ENCODE measurements around the gene COQ8A.

The COQ8A gene

DNA sequence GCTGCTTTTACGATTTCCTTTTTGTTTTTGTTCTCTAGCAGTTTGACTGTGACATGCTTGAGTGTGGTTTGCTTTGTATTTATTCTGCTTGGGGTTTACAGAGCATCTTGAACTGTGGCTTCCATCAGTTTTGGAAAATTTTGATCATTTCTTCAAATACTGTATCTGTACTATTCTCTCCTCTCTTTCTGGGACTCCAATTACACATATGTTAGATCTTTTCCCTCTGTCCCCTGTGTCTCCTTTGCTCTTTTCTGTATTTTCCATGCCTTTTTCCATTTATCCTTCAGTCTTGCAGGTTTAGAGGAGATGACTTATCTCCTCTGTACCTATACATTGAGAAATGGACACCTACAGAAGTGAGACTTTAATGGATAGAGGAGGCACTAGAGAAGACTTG is 31.7 kb downstream of the COQ8A start:
- in situ Hi-C loops (cut with MboI; ENCODE audit: low sequenced_read_pairs) = no loop called here

DNA sequence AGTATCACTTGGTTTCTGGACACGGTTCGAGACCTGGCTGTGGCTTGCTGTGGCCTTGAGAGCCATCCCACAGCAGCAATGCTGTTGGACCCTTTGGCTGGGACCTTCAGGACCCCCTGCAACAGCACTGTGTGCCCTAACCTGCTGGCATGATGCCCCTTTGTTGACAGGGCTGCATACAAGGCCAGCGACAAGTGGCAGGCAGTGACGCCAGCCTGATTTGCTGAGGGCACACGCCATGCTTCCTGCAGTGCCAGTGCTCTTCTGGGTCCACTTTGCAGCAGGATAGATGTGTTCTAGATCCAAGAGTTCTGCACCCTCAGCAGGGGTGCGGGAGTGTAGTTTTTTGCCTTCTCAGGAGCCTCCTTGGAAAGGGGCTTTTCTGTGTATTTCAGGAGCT is 32.8 kb downstream of the COQ8A start:
- in situ Hi-C loops (cut with MboI; ENCODE audit: low sequenced_read_pairs) = no loop called here

DNA sequence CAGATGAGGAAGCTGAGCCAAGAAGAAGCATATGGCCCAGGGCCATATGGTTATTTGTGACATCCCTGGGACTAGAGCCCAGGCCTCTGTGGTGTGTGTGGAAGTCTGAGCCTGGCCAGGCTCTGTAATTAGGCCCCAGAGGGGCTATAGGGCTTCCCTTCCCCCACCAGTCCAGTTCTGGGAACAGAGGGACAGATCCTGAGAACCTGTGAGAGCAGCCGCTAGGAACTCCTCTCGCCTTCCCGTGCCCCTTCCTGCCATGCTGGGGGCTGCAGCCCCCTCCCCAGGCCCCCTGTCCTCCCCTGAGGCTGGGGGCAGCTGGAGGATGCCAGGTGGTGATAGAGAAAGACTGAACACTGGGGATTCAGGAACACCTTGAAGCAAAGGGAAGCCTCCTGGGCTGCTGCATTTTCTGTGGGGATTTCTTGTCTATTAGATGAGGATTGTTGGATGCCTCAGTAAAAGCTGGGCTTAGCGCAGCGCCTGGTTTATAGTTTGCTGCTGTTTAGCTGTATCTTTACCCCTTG is 33.3 kb downstream of the COQ8A start:
- in situ Hi-C loops (cut with MboI; ENCODE audit: low sequenced_read_pairs) = no loop called here

DNA sequence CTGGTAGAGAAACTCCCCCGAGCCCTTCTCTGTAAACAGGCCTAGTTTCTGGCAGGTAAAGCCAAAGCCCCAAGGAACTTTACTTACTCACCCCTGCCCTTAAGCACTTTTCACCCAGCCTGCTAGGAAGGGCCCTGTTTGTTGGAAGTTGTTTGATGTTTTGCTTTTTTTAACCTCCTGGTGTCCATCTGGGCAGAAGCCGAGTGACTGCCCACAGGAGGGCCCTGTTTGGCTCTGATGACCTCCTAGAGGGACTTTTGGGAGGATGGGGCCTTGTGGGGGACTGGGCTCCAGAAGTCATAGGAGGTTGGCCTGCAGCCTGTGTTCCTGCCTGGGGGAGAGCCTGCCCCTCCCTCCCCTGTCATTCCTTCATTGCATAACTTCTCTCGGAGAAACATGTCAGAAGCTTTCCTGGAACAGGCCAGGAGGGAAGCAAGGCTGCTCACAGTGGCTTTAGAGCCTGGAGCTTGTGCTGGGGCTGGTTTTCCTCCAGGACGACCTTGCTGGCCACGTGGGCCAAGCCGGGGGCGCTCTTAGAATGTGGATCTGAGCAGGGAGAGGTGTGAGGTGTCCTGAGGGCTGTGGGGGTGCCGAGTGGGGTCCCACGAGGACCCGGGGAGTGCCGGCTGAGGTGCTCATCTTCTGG is 33.9 kb downstream of the COQ8A start:
- in situ Hi-C loops (cut with MboI; ENCODE audit: low sequenced_read_pairs) = no loop called here

DNA sequence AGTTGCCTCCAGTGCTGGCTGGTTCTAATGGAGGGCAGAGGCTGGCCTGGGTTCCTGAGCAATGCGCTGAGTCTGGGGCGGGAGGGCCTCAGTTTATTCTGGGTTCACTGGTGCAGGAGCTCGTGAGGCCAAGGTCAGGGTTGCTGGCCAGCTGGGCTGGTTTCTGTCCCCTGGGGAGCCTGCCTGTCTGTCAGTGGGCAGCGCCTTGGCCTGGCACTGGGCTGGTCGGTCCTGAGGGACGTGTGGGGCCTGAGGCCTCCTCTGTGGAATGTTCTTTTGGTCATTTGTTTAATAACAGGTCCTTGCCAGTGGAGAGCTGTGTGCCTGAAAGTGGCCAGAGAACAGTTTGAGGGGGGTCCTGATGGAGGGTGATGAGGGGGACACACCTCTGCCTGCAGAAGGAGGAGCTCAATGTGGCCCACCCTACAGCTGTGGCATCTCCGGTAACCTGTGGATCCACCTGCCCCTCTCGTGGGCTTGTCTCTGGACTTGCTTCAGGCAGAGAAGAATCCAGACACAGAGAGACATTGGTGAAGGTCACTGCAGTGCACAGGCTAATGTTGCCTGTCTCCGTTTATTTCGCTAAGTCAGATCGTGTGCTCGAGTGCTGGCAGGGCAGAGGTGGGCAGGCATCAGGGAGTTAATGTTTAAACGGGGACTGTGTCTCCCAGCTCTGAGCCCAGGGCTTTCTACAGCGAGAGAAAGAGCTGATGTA is 34.6 kb downstream of the COQ8A start:
- in situ Hi-C loops (cut with MboI; ENCODE audit: low sequenced_read_pairs) = no loop called here

DNA sequence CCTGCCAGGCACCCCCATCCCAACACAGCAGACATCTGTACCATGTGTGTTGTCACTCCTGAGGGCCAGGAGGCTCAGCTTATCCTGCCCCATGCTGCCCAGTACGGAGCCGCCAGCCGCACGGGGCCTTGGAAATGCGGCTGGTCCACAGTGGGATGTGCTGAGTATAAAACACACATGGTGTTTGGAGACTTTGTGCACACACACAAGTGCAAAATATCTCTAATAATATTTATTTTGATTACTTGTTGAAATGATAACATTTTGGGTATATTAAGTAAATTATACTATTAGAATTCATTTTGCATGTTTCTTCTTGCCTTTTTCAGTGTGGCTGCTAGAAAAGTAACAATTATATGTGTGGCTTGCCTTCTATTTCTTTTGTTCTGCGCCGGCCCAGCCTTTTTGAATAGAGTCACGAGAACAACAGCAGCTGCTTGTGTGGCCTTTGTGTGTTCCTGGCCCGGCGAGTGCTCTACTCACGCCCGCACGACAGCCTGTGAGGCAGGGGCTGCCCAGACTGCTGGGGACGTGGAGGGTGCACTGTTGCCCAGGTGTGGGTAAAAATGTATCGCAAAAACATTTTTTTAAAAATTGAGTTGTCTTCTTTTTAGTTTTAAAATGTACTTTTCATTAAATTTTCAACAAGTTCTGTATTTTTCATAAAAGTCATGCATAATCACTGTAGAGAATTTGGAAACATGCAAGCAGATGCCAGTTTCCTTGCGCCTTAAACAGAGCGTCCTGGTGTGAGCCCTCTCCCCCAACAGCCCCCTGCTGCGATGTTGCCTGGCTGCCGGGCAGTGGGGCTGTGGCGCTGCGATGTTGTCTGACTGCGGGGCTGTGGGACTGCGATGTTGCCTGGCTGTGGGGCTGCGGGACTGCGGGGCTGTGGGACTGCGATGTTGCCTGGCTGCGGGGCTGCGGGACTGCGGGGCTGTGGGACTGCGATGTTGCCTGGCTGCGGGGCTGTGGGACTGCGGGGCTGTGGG is 35.5 kb downstream of the COQ8A start:
- in situ Hi-C loops (cut with MboI; ENCODE audit: low sequenced_read_pairs) = no loop called here

- in situ Hi-C loops (cut with MboI; ENCODE audit: low sequenced_read_pairs) = no loop called here
These were observed 36.3 kb downstream of the COQ8A start for GRCh38 chr1:226976276-226976977.

DNA sequence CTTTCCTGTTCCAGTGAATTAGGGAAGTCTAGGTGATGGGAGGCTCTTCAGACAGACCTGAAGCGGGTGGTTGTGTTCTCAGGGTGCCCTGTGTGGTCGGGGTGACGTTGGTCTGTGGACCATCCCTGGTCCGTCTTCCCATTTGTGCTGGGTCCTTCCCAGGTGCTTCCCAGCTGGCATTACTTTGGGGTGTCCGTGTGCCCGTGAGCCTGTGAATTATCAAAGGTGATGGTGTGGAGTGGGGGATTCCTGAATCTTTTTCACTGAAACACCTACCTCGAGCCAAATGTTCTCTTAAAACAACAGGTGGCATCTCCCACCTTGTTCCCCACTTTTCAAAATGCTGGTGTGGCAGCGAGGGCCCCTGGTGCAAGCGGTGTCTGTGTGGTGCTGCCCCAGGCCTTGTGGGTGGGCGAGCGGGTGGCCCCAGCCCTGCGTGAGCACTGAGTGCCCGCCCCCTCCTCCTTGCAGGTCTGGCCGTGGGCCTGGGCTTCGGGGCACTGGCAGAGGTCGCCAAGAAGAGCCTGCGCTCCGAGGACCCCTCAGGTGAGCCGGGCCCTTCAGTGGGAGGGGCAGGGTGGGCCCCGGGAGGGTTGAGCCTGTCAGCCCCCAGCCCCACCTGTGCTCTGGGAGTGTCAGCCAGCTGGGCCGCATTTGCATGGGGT is 37.0 kb downstream of the COQ8A start:
- in situ Hi-C loops (cut with MboI; ENCODE audit: low sequenced_read_pairs) = no loop called here

DNA sequence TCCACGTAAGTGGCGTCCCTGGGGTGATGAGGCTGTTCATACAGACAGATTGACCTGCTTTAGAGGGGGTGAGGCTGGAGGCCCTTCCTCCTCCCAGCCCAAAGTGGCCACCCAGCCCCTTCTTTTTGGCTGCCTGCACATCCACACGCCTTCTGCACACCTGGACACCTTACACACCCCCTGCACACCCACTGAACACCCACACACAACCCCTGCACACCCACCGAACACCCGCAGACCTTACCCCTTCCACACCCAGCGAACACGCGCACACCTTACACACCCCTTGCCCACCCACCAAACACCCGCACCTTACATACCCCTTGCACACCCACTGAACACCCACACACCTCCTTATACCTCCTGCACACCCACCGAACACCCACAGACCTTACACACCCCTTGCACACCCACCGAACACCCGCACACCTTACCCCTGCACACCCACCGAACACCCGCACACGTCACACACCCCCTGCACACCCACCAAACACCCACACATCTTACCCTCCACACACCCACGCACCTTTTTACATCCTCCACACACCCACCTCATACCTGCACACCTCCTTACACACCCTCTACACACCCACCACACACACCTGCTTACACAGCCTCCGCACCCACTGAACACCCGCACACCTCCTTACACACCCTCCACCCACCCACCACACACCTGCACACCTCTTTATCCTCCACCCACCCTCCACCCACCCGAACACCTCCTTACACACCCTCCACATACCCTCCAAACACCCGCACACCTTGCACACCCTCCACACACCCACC is 37.7 kb downstream of the COQ8A start:
- in situ Hi-C loops (cut with MboI; ENCODE audit: low sequenced_read_pairs) = no loop called here

DNA sequence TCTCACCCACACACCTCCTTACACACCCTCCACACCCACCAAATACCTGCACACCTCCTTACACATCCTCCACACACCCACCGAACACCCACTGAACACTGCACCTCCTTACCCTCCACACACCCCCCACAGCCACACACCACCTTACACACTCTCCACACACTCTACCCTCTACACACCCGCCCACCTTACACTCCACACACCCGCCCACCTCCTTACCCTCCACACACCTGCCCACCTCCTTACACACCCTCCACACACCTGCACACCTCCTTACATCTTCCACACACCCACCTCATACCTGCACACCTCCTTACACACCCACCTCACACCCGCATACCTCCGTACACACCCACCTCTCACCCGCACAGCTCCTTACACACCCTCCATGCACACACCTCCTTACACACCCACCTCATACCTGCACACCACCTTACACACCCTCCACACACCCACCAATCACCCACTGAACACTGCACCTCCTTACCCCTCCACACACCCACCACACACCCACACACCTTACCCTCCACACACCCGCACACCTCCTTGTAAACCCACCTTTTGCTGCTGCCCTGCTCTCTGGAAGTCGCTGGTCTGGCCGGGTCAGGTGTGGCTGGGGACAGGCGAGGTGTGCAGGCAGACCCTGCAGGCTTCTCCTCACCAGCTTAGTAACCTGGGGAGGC is 38.5 kb downstream of the COQ8A start:
- in situ Hi-C loops (cut with MboI; ENCODE audit: low sequenced_read_pairs) = no loop called here

DNA sequence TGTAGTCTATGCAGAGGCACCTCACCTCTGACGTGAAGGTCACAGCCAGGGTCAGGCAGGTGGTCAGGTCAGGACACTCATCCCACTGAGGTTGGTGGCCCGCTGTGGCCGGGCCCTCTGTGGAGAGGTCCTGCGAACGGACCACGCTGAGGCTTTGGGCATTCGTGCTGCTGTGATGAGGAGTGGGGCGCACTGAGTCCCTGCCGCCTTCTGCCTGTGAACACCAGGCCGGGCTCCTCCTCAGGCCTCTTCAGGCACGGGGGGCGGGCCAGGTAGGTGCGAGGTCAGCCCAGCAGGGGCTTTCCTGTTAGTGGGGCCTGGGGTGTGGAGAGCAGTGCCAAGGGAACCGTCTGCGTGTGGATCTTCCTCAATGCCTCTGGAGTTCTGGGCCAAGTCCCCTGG is 39.0 kb downstream of the COQ8A start:
- in situ Hi-C loops (cut with MboI; ENCODE audit: low sequenced_read_pairs) = no loop called here

DNA sequence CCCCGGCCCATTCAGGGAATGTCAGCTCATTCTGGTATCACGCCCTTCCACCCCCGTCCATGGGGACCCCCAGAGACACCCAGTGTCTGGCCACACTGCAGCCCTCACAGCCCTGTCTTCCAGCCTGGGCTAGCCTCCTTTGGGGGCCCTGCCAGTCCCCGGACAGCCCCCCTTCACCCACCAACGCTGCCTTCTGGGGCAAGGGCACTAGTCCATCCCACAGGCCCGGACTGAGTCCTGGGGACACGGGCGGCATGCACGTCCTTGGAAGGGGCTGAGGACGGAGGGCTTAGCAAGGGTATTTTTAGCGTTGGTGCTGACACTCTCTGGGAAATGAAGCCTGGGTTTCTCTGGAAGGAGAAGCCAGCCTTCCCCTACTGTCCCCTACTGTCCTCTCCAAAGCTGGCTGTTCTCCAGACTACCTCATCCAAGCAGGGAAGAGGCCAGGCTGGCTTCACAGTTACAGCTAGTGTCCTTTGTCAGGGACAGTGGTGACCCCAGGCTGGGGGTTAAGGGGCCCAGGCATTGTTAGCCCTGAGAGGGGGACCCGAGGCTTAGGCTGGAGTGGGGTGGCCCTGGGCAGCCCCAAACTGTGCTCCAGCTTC is 39.5 kb downstream of the COQ8A start:
- in situ Hi-C loops (cut with MboI; ENCODE audit: low sequenced_read_pairs) = no loop called here

DNA sequence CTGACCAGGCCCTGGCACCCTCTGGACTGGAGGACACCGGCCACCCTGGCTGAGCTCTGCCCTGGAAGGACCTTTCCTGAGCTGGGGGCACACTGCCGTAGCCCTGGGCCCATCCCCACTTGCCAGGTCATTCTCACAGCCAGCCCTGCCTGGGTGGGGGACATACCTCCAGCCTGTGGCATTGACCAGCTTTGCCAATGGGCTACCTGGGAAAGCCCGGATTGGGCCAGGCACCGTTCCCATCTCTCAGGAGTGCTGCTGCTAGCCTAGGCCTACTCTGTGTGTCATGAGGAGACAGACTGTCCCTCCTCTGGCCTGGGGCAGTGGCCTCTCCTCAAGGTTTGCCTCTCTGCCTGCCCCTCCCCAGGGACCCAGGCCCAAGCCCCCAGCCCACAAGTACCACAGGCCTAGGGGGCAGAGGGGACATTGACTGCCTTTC is 40.0 kb downstream of the COQ8A start:
- in situ Hi-C loops (cut with MboI; ENCODE audit: low sequenced_read_pairs) = no loop called here

DNA sequence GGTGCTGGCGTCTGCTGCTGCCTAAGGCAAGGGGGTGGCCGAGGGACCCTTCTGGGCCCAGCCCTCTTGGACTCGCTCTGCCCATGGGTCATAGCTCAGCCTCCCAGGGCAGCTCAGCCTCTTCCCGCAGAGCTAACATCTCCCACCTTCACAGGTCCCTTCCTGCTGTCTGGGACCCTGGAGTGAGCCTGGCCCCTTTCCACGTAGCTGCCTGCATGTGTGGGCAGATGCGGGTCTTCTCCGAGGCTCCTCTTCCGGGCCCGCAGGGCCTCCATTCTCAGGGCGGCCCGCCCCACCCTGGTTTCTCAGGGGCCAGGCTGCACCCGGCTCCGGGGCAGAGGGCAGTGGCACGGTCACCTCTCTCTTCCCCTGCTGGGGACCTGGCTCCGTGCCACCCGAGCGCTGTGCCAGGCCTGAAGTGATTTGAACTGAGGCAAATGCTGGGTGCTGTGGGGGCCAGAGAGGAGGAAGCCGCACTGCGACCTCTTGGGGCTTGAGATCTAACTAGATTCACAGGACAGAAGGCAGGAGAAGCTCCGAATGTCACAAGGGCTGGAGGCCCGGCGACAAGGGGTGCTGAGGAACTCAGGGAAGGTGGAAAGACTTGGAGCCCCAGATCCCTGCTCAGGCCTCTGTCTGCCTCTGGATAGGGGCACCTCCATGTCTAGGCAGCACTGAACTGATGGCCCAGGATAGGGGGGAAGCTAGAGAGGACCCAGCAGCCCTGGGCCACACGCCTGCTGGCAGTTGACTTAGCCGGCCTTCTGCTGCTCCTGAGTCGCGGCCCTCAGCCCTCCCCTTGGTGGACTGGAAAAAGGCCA is 40.7 kb downstream of the COQ8A start:
- in situ Hi-C loops (cut with MboI; ENCODE audit: low sequenced_read_pairs) = no loop called here

DNA sequence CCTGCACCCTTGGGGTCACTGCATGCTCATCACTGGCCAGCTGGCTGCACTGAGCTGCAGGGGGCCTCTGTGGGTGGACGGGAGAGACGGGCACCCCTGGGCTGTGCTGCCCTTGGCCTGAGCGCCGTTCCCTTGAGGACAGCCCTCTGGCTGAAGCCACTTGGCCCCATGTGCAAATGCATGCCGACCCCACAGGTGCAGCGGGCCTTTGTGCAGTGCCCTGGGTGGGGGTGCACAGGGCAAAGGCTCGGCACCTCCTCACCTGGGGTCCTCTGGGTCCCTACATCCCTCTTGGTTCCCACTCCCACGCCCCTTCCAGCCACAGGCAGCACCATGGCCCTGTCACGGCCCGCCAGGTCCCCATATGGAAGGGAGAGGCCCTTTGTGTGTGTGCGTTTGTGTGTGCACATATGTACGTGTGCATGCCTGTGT is 41.3 kb downstream of the COQ8A start:
- in situ Hi-C loops (cut with MboI; ENCODE audit: low sequenced_read_pairs) = no loop called here

GRCh38 chr1:226981838-226982237 is 41.7 kb downstream of the COQ8A start:
- in situ Hi-C loops (cut with MboI; ENCODE audit: low sequenced_read_pairs) = no loop called here

DNA sequence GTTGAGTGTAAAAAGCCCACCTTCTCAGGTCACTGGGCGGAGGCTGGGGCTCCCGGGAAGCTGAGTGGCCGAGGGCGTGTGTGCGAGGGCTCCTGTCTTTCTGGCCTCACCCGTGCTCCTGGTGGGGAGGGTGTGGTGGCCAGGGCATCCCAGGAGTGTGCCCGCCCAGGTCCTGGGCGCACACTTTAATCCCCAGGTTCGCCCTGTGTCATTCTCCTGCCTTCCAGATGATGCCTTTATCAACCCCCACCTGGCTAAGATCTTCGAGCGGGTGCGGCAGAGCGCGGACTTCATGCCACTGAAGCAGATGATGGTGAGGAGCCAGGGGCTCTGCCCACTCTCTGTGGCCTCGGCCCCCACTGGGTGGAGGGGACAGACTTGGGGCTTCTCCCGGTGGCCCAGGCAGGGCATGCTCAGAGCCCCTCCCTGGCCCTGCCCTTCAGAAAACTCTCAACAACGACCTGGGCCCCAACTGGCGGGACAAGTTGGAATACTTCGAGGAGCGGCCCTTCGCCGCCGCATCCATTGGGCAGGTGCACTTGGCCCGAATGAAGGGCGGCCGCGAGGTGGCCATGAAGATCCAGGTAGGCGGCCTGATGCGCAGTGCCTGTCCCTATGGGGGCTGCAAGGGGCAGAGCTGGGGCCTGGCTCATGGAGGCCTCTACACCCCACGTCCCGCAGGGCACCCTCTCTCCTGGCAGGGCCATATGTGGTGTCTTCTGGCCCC is 42.5 kb downstream of the COQ8A start:
- in situ Hi-C loops (cut with MboI; ENCODE audit: low sequenced_read_pairs) = no loop called here

Measured in HL-60/S4 treated with phorbol 12-myristate 13-acetate at 8.2 ng/mL for 4 days and 3 days (cell line).